Keratinocyte (primary cell): ENCODE measurements around the gene TCFL5. TPM values are rescaled to one million over a fixed set of nuclear protein-coding genes. Genes with fewer than 3 reads are reported as not detected.

ENCODE experiments used
- DNase-seq: peaks from one replicate; pipeline ENCODE4 v3.0.0-alpha.2; 2011; ENCODE audit warnings: low read depth, missing footprints, low spot score
- FAIRE-seq: peaks from 2 replicates; lab custom pipeline; 2011; peaks lifted over from hg19 to GRCh38; lab: Jason Lieb, UNC
- H2AFZ ChIP-seq: 2 replicates; pipeline ENCODE4 v1.6.0; 2012; ENCODE audit warnings: low read length, control low read depth, inconsistent platforms; ENCODE audit not compliant: control insufficient read depth
- H3K27ac ChIP-seq: 2 replicates; pipeline ENCODE4 v1.5.1; 2011; ENCODE audit warnings: low read length; ENCODE audit not compliant: control insufficient read depth, insufficient read depth
- H3K27me3 ChIP-seq: 3 replicates; pipeline ENCODE4 v1.6.0; 2011; ENCODE audit warnings: low read length; ENCODE audit not compliant: control insufficient read depth, insufficient read depth; ENCODE audit errors: extremely low read depth
- H3K36me3 ChIP-seq, 2 experiments: 2 replicates in 1 of 2; 3 replicates in 1 of 2; pipeline ENCODE4 v1.5.1; 2011; ENCODE audit warnings: low read length in 2 of 2, mild to moderate bottlenecking in 1 of 2; ENCODE audit not compliant: control insufficient read depth in 2 of 2, insufficient read depth in 2 of 2; ENCODE audit errors: extremely low read depth in 1 of 2
- H3K4me1 ChIP-seq: 3 replicates; pipeline ENCODE4 v1.5.1; 2011; ENCODE audit warnings: low read length; ENCODE audit not compliant: control insufficient read depth, insufficient read depth; ENCODE audit errors: extremely low read depth
- H3K4me2 ChIP-seq: 3 replicates; pipeline ENCODE4 v1.6.0; 2011; ENCODE audit warnings: low read depth, low read length; ENCODE audit not compliant: control insufficient read depth, insufficient read depth; ENCODE audit errors: extremely low read depth
- H3K4me3 ChIP-seq, 3 experiments: fragments of 200-600 bp in 1 of 3; sonication (generic) in 1 of 3; 2 replicates in 2 of 3; 3 replicates in 1 of 3; pipeline ENCODE4 v1.5.1; 2011 to 2016; ENCODE audit warnings: low read length in 3 of 3, mild to moderate bottlenecking in 3 of 3, control low read depth in 2 of 3, inconsistent platforms in 1 of 3, low read depth in 1 of 3, mixed read lengths in 1 of 3, mixed run types in 1 of 3, moderate library complexity in 1 of 3; ENCODE audit not compliant: control insufficient read depth in 2 of 3, insufficient read depth in 2 of 3; ENCODE audit errors: extremely low read depth in 1 of 3
- H3K79me2 ChIP-seq: 2 replicates; pipeline ENCODE4 v1.6.0; 2012; ENCODE audit warnings: low read length; ENCODE audit not compliant: control insufficient read depth, insufficient read depth
- H3K9ac ChIP-seq: 3 replicates; pipeline ENCODE4 v1.6.0; 2011; ENCODE audit warnings: low read length; ENCODE audit not compliant: control insufficient read depth, insufficient read depth; ENCODE audit errors: extremely low read depth
- H3K9me1 ChIP-seq: 3 replicates; pipeline ENCODE4 v1.6.0; 2011; ENCODE audit warnings: low read length; ENCODE audit not compliant: control insufficient read depth, insufficient read depth; ENCODE audit errors: extremely low read depth
- H3K9me3 ChIP-seq: 2 replicates; pipeline ENCODE4 v1.5.1; 2012; ENCODE audit warnings: low read depth, low read length; ENCODE audit not compliant: control insufficient read depth
- H4K20me1 ChIP-seq: 3 replicates; pipeline ENCODE4 v1.6.0; 2011; ENCODE audit warnings: low read length; ENCODE audit not compliant: control insufficient read depth, insufficient read depth; ENCODE audit errors: extremely low read depth
- CTCF ChIP-seq, 3 experiments: IDR thresholded peaks in 1 of 3; conservative IDR thresholded peaks in 1 of 3; optimal IDR thresholded peaks in 1 of 3; 2 replicates in 2 of 3; 3 replicates in 1 of 3; pipeline versions ENCODE3 to v1.5.1; 2011; ENCODE audit warnings: low read length in 3 of 3, mild to moderate bottlenecking in 3 of 3, moderate library complexity in 2 of 3, control low read depth in 1 of 3, inconsistent platforms in 1 of 3; ENCODE audit not compliant: insufficient read depth in 2 of 3; ENCODE audit errors: extremely low read depth in 1 of 3
- EZH2 ChIP-seq: IDR thresholded peaks from one replicate; pipeline ENCODE4 v1.6.1; 2012; ENCODE audit warnings: inconsistent platforms, mild to moderate bottlenecking, low read length, moderate library complexity
- dilution Hi-C: fragments of 300-500 bp; cut with MboI; formaldehyde crosslinking; loops from one replicate; pipeline ENCODE4 v1.7.0; 2020; ENCODE audit warnings: low sequenced_read_pairs; ENCODE audit not compliant: extremely low pct_ligation_motif_present
- polyA plus RNA-seq, 5 experiments: library from polyadenylated mRNA; depleted of rRNA in 3 of 5; stranded (reverse) in 3 of 5; stranded (forward) in 1 of 5; unstranded in 1 of 5; fragments of >200 nt; gene quantifications; 1 replicate in 1 of 5; 2 replicates in 3 of 5; 3 replicates in 1 of 5; pipeline versions ENCODE4 v1.2.1 to v1.2.3, GENCODE V29; 2011 to 2012; ENCODE audit warnings: missing spikeins in 2 of 5, low read depth in 1 of 5, low replicate concordance in 1 of 5

The TCFL5 gene
- polyA plus RNA-seq, 1 donor (not counting 4 experiments of a cell fraction or from before 2014, with no cell fraction given) = 14.6 TPM

GRCh38 chr20:62856931-62857619 is 4.5 kb downstream of the TCFL5 start:
- Histone ChIP-seq H2AFZ (peak overlapping the region; percentile 50), H3K27ac (peak overlapping the region; percentile 81), H3K4me1 (peaks cover 28% of the 10 kb centered on the region), H3K79me2 (peaks cover 40% of the 10 kb centered on the region), H3K9ac (peak overlapping the region; percentile 67), H4K20me1 (peaks cover 8% of the 10 kb centered on the region), H3K4me2 (peak overlapping the region; percentile 76), H3K36me3 (peaks cover 11 to 25% of the 10 kb centered on the region in 2 experiments), H3K27me3 (no peaks in the 10 kb centered on the region), H3K9me1 (no peaks in the 10 kb centered on the region), H3K9me3 (no peaks in the 10 kb centered on the region), H3K4me3 (peak overlapping the region in 2 of 3 experiments; percentile 43 to 57)
- FAIRE-seq (peak; percentile 86), DNase-seq (peak; percentile 65)
- no peak for TF ChIP-seq CTCF (optimal IDR thresholded peaks at IDR 0.05 in 1 of 3, IDR thresholded peaks at IDR 0.05 in 1 of 3, conservative IDR thresholded peaks at IDR 0.05 in 1 of 3; ENCODE audit: extremely low read depth in 1 of 3, insufficient read depth in 2 of 3, low read length in 3 of 3)
- no peak for TF ChIP-seq EZH2
- dilution Hi-C loops = no loop called here

GRCh38 chr20:62855120-62855519 is 6.5 kb downstream of the TCFL5 start:
- dilution Hi-C loops = no loop called here

More at GRCh38 chr20:62855120-62855519, 6.5 kb downstream of the TCFL5 start:
- H3K27me3 ChIP-seq = no peaks in the 10 kb centered on the region
- peaks cover 17 to 26% of the 10 kb centered on the region in 2 experiments for H3K36me3 ChIP-seq
- H3K4me1 ChIP-seq = peaks cover 25% of the 10 kb centered on the region
- no peak overlapping the region for H2AFZ ChIP-seq
- no peaks in the 10 kb centered on the region for H3K9me3 ChIP-seq
- no peak overlapping the region for H3K9ac ChIP-seq
- FAIRE-seq (no peak), DNase-seq (no peak)
- H3K9me1 ChIP-seq = no peaks in the 10 kb centered on the region
- peaks cover 38% of the 10 kb centered on the region for H3K79me2 ChIP-seq
- TF ChIP-seq EZH2 (no peak), CTCF (optimal IDR thresholded peaks at IDR 0.05 in 1 of 3, IDR thresholded peaks at IDR 0.05 in 1 of 3, conservative IDR thresholded peaks at IDR 0.05 in 1 of 3; ENCODE audit: extremely low read depth in 1 of 3, insufficient read depth in 2 of 3, low read length in 3 of 3) (no peak)
- no peak overlapping the region for H3K27ac ChIP-seq
- peaks cover 6% of the 10 kb centered on the region for H4K20me1 ChIP-seq
- H3K4me3 ChIP-seq = no peak overlapping the region
- H3K4me2 ChIP-seq = no peak overlapping the region
